ENCODE results near the gene KATNB1.

Gene KATNB1

GRCh38 chr16:57756424-57757325 is 21.1 kb downstream of the KATNB1 start:
- TF ChIP-seq CTCF (IDR thresholded peaks at IDR 0.05; ENCODE audit: control insufficient read depth, extremely low read depth, insufficient read depth) = no peak
- DNase-seq (ENCODE audit: low read depth) = no peak

GRCh38 chr16:57757326-57757786 is 21.8 kb downstream of the KATNB1 start:
- DNase-seq (ENCODE audit: low read depth) = no peak
- H3K4me3 ChIP-seq (ENCODE audit: low read depth, low read length) = no peak overlapping the region
- TF ChIP-seq CTCF (IDR thresholded peaks at IDR 0.05; ENCODE audit: control insufficient read depth, extremely low read depth, insufficient read depth) = peak; percentile 87

More at GRCh38 chr16:57756424-57757325, 21.1 kb downstream of the KATNB1 start:
- no peak overlapping the region for H3K4me3 ChIP-seq (ENCODE audit: low read depth, low read length)

- TF ChIP-seq CTCF (IDR thresholded peaks at IDR 0.05; ENCODE audit: control insufficient read depth, extremely low read depth, insufficient read depth) = no peak
- no peak overlapping the region for H3K4me3 ChIP-seq (ENCODE audit: low read depth, low read length)
- no peak for DNase-seq (ENCODE audit: low read depth)
Observed at GRCh38 chr16:57757883-57758282, 22.3 kb downstream of the KATNB1 start.

GRCh38 chr16:57758331-57759117 is 23.0 kb downstream of the KATNB1 start:
- no peak for TF ChIP-seq CTCF (IDR thresholded peaks at IDR 0.05; ENCODE audit: control insufficient read depth, extremely low read depth, insufficient read depth)
- H3K4me3 ChIP-seq (ENCODE audit: low read depth, low read length) = no peak overlapping the region
- DNase-seq (ENCODE audit: low read depth) = no peak

GRCh38 chr16:57759131-57759530 is 23.6 kb downstream of the KATNB1 start:
- no peak for DNase-seq (ENCODE audit: low read depth)
- H3K4me3 ChIP-seq (ENCODE audit: low read depth, low read length) = no peak overlapping the region
- TF ChIP-seq CTCF (IDR thresholded peaks at IDR 0.05; ENCODE audit: control insufficient read depth, extremely low read depth, insufficient read depth) = no peak

- no peak for DNase-seq (ENCODE audit: low read depth)
- H3K4me3 ChIP-seq (ENCODE audit: low read depth, low read length) = no peak overlapping the region
- no peak for TF ChIP-seq CTCF (IDR thresholded peaks at IDR 0.05; ENCODE audit: control insufficient read depth, extremely low read depth, insufficient read depth)
Observed at GRCh38 chr16:57759541-57760356, 24.2 kb downstream of the KATNB1 start.
